K562 (cell line): Measurements from ENCODE around the gene ZBTB2. TPM values are rescaled to one million over a fixed set of nuclear protein-coding genes. Genes with fewer than 3 reads are reported as not detected.

Experiments used
- BRD9 ChIP-seq: fragments of 450-650 bp; IDR thresholded peaks from 2 replicates; pipeline ENCODE4 v1.6.1; 2018; ENCODE audit warnings: low read depth; ENCODE audit not compliant: partially characterized antibody
- C11orf30 ChIP-seq: fragments of 450-650 bp; IDR thresholded peaks from 2 replicates; pipeline ENCODE4 v1.6.1; 2016; ENCODE audit warnings: low read depth, mild to moderate bottlenecking
- LCOR ChIP-seq: sonication (generic); formaldehyde crosslinking; IDR thresholded peaks from 2 replicates; pipeline ENCODE4 v1.8.0; 2022; ENCODE audit warnings: mild to moderate bottlenecking, missing genetic modification reagents
- POLR2G ChIP-seq: fragments of 200-400 bp; formaldehyde crosslinking; IDR thresholded peaks from 2 replicates; pipeline ENCODE4 v1.6.1; 2017; ENCODE audit warnings: low read depth, mild to moderate bottlenecking, antibody characterized with exemption, low read length, moderate library complexity
- RUNX1 ChIP-seq: sonication (generic); IDR thresholded peaks from 2 replicates; pipeline ENCODE4 v1.6.1; 2016; ENCODE audit warnings: antibody characterized with exemption, low read depth
- SP1 ChIP-seq: sonication (generic); formaldehyde crosslinking; IDR thresholded peaks from 2 replicates; pipeline ENCODE4 v1.8.1; 2022; ENCODE audit warnings: mild to moderate bottlenecking, missing genetic modification reagents
- SUPT5H ChIP-seq: fragments of 450-650 bp; IDR thresholded peaks from 2 replicates; pipeline ENCODE4 v1.6.1; 2016
- TAL1 ChIP-seq: fragments of 450-650 bp; IDR thresholded peaks from 2 replicates; pipeline ENCODE4 v1.6.1; 2016; ENCODE audit warnings: mild to moderate bottlenecking
- ZNF408 ChIP-seq: fragments of 250-450 bp; sonication (Bioruptor Pico); IDR thresholded peaks from 2 replicates; pipeline ENCODE4 v1.4.0; 2020; ENCODE audit warnings: low read depth, mild to moderate bottlenecking, moderate library complexity
- polyA plus RNA-seq, 8 experiments: library from polyadenylated mRNA; depleted of rRNA in 4 of 8; stranded (reverse) in 5 of 8; unstranded in 3 of 8; fragments of >200 nt; fragmentation: Nextera tagmentation in 2 of 8; fragmentation: Illumina TruSeq in 1 of 8; extraction: Ambion mirVana in 2 of 8; extraction: Trizol in 1 of 8; gene quantifications; 2 replicates each; pipeline versions ENCODE4 v1.2.1 to v1.2.3, GENCODE V29; 2011 to 2014; ENCODE audit warnings: inconsistent platforms in 1 of 8, missing spikeins in 1 of 8
- total RNA-seq, 7 experiments: library from RNA; depleted of rRNA in 6 of 7; stranded (reverse); fragments of >200 nt in 6 of 7; fragmentation: Illumina TruSeq in 2 of 7; extraction: Trizol in 2 of 7; gene quantifications; 2 replicates each; pipeline versions ENCODE4 v1.2.1 to v1.2.3, GENCODE V29; 2011 to 2021; ENCODE audit warnings: low replicate concordance in 1 of 7
- TF ChIP-seq, protein P1 (sequence below), 2 experiments: fragments of 450-650 bp in 1 of 2; sonication (generic) in 1 of 2; formaldehyde crosslinking in 1 of 2; IDR thresholded peaks in 1 of 2; conservative IDR thresholded peaks in 1 of 2; 2 replicates each; pipeline versions ENCODE4 v1.6.1 to v1.8.1; 2016 to 2023; ENCODE audit warnings: mild to moderate bottlenecking in 2 of 2, moderate library complexity in 2 of 2, inconsistent platforms in 1 of 2, missing genetic modification reagents in 1 of 2
- TF ChIP-seq, protein P2 (sequence below): fragments of 250-450 bp; sonication (Bioruptor Pico); IDR thresholded peaks from 2 replicates; pipeline ENCODE4 v1.5.0; 2020; ENCODE audit warnings: mild to moderate bottlenecking, borderline replicate concordance
- TF ChIP-seq, protein P3 (sequence below), 3 experiments: IDR thresholded peaks in 2 of 3; conservative IDR thresholded peaks in 1 of 3; 2 replicates each; pipeline ENCODE4 v1.5.1; 2011 to 2012; ENCODE audit warnings: low read length in 3 of 3, mild to moderate bottlenecking in 3 of 3, control low read depth in 2 of 3, improper control_type of control experiment in 1 of 3, inconsistent platforms in 1 of 3, low read depth in 1 of 3, mixed read lengths in 1 of 3, moderate library complexity in 1 of 3; ENCODE audit not compliant: insufficient read depth in 2 of 3
- TF ChIP-seq, protein P4 (sequence below): sonication (generic); IDR thresholded peaks from 2 replicates; pipeline ENCODE4 v1.6.1; 2016
- TF ChIP-seq, protein P5 (sequence below): fragments of 150-350 bp; IDR thresholded peaks from 2 replicates; pipeline ENCODE4 v1.6.1; 2014; ENCODE audit warnings: low read depth, mild to moderate bottlenecking, low read length, borderline replicate concordance
- TF ChIP-seq, protein P6 (sequence below): conservative IDR thresholded peaks from 2 replicates; pipeline ENCODE4 v1.6.1; 2011; ENCODE audit warnings: low read depth, mild to moderate bottlenecking, low read length; ENCODE audit not compliant: control insufficient read depth

ZBTB2 gene
- total and polyA plus RNA-seq, 9 of the 15 experiments (the other 6 are each of a cell fraction or from before 2014, with no cell fraction given) = 5.1 to 26.2 (median 16.4) TPM

DNA sequence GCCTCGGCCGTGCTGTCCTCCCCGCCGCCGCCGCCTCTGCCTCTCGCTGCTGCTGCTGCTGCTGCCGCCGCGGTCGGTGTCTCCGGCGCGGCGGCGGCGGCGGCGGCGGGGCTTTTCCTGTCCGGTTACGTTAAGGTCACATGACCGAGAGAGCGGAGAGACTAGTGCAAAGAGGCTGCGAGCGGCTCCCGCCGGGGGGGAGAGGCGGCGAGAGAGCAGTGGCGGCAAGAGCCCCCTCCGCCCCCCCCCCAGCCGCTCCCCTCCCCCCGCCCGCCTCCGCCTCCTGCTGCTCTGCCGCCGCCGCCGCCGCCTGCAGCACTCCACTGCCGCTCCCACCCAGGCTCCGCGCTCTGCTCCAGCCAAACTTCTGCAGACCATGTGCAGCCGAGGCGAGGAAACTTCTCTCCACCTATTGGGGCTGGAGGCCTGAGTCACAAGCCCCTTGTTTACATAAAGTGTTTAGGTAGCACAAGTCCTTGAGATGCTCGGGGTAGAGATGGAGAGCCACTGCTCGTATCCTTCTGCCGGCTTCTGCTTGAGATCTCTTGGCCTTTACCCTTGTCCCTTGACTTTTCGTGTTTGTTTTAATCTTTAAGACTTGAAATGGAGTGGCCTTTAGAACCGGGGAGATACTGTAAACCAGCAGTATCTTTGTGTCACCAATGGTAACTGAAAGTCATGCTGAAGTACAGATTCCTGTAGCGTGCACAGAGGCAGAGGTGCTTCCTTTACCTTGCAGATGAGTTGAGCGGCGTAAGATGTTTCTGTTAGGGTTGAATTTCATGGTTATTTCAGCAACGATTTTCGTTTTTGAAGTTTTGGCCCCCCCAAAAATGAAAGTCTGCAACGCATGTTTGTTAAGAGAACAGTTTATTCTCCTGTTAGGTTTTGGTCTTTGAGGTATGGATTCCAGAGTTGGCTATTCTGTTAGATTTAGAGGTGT is at the start of gene ZBTB2 (continued):
- TF ChIP-seq BRD9 (no peak), RUNX1 (no peak), LCOR (CRISPR knock-in tag) (no peak), C11orf30 (peak; percentile 30), TAL1 (no peak), POLR2G (no peak), SUPT5H (no peak), SP1 (no peak), ZNF408 (no peak)
- TF ChIP-seq, protein P1, sequence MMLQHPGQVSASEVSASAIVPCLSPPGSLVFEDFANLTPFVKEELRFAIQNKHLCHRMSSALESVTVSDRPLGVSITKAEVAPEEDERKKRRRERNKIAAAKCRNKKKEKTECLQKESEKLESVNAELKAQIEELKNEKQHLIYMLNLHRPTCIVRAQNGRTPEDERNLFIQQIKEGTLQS (IDR thresholded peaks at IDR 0.05) = no peak
- TF ChIP-seq, protein P1 (CRISPR knock-in tag; conservative IDR thresholded peaks at IDR 0.05) = 0 out of 2 replicates have a peak, but pooled peaks have one; percentile 66
- TF ChIP-seq, protein P2, sequence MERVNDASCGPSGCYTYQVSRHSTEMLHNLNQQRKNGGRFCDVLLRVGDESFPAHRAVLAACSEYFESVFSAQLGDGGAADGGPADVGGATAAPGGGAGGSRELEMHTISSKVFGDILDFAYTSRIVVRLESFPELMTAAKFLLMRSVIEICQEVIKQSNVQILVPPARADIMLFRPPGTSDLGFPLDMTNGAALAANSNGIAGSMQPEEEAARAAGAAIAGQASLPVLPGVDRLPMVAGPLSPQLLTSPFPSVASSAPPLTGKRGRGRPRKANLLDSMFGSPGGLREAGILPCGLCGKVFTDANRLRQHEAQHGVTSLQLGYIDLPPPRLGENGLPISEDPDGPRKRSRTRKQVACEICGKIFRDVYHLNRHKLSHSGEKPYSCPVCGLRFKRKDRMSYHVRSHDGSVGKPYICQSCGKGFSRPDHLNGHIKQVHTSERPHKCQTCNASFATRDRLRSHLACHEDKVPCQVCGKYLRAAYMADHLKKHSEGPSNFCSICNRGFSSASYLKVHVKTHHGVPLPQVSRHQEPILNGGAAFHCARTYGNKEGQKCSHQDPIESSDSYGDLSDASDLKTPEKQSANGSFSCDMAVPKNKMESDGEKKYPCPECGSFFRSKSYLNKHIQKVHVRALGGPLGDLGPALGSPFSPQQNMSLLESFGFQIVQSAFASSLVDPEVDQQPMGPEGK (CRISPR knock-in tag) = no peak
- TF ChIP-seq, protein P3, sequence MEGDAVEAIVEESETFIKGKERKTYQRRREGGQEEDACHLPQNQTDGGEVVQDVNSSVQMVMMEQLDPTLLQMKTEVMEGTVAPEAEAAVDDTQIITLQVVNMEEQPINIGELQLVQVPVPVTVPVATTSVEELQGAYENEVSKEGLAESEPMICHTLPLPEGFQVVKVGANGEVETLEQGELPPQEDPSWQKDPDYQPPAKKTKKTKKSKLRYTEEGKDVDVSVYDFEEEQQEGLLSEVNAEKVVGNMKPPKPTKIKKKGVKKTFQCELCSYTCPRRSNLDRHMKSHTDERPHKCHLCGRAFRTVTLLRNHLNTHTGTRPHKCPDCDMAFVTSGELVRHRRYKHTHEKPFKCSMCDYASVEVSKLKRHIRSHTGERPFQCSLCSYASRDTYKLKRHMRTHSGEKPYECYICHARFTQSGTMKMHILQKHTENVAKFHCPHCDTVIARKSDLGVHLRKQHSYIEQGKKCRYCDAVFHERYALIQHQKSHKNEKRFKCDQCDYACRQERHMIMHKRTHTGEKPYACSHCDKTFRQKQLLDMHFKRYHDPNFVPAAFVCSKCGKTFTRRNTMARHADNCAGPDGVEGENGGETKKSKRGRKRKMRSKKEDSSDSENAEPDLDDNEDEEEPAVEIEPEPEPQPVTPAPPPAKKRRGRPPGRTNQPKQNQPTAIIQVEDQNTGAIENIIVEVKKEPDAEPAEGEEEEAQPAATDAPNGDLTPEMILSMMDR (IDR thresholded peaks at IDR 0.05 in 2 of 3, conservative IDR thresholded peaks at IDR 0.05 in 1 of 3; ENCODE audit: insufficient read depth in 2 of 3, low read depth in 1 of 3, low read length in 3 of 3) = no peak
- TF ChIP-seq, protein P4, sequence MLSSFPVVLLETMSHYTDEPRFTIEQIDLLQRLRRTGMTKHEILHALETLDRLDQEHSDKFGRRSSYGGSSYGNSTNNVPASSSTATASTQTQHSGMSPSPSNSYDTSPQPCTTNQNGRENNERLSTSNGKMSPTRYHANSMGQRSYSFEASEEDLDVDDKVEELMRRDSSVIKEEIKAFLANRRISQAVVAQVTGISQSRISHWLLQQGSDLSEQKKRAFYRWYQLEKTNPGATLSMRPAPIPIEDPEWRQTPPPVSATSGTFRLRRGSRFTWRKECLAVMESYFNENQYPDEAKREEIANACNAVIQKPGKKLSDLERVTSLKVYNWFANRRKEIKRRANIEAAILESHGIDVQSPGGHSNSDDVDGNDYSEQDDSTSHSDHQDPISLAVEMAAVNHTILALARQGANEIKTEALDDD = no peak
- TF ChIP-seq, protein P5, sequence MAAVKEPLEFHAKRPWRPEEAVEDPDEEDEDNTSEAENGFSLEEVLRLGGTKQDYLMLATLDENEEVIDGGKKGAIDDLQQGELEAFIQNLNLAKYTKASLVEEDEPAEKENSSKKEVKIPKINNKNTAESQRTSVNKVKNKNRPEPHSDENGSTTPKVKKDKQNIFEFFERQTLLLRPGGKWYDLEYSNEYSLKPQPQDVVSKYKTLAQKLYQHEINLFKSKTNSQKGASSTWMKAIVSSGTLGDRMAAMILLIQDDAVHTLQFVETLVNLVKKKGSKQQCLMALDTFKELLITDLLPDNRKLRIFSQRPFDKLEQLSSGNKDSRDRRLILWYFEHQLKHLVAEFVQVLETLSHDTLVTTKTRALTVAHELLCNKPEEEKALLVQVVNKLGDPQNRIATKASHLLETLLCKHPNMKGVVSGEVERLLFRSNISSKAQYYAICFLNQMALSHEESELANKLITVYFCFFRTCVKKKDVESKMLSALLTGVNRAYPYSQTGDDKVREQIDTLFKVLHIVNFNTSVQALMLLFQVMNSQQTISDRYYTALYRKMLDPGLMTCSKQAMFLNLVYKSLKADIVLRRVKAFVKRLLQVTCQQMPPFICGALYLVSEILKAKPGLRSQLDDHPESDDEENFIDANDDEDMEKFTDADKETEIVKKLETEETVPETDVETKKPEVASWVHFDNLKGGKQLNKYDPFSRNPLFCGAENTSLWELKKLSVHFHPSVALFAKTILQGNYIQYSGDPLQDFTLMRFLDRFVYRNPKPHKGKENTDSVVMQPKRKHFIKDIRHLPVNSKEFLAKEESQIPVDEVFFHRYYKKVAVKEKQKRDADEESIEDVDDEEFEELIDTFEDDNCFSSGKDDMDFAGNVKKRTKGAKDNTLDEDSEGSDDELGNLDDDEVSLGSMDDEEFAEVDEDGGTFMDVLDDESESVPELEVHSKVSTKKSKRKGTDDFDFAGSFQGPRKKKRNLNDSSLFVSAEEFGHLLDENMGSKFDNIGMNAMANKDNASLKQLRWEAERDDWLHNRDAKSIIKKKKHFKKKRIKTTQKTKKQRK = no peak
- TF ChIP-seq, protein P6, sequence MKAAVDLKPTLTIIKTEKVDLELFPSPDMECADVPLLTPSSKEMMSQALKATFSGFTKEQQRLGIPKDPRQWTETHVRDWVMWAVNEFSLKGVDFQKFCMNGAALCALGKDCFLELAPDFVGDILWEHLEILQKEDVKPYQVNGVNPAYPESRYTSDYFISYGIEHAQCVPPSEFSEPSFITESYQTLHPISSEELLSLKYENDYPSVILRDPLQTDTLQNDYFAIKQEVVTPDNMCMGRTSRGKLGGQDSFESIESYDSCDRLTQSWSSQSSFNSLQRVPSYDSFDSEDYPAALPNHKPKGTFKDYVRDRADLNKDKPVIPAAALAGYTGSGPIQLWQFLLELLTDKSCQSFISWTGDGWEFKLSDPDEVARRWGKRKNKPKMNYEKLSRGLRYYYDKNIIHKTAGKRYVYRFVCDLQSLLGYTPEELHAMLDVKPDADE = no peak; the same call in 1 of the 2 replicates
